Measurements from ENCODE around the gene LYRM9. TPM values are rescaled to one million over a fixed set of nuclear protein-coding genes. Genes with fewer than 3 reads are reported as not detected.
A peak's percentile ranks its signal among the peaks of the same experiment; 100 is the strongest.

The LYRM9 gene
- total and polyA plus RNA-seq, 2 experiments from 2014 or later, result 14.6 to 15.4 TPM

- peaks cover 12% of the 10 kb centered on the region for H3K4me1 ChIP-seq (ENCODE audit: low read depth)
- no peak overlapping the region for H3K4me3 ChIP-seq
- no peak overlapping the region for H3K27ac ChIP-seq
- H3K27me3 ChIP-seq, result no peaks in the 10 kb centered on the region
- no peak for DNase-seq (ENCODE audit: low read depth in 1 of 2, low spot score in 1 of 2)
- TF ChIP-seq CTCF (IDR thresholded peaks at IDR 0.05; ENCODE audit: low read depth, low read length), result no peak
- H3K9me3 ChIP-seq (ENCODE audit: low read depth), result no peaks in the 10 kb centered on the region
- H3K36me3 ChIP-seq, result no peaks in the 10 kb centered on the region
Measured at GRCh38 chr17:27860971-27861664, 32.0 kb downstream of the LYRM9 start.

GRCh38 chr17:27858621-27859305 lies 34.4 kb downstream of the LYRM9 start:
- Histone ChIP-seq H3K27me3 (no peaks in the 10 kb centered on the region), H3K9me3 (ENCODE audit: low read depth) (no peaks in the 10 kb centered on the region), H3K4me1 (ENCODE audit: low read depth) (peaks cover 12% of the 10 kb centered on the region), H3K4me3 (no peak overlapping the region), H3K27ac (no peak overlapping the region), H3K36me3 (no peaks in the 10 kb centered on the region)
- TF ChIP-seq CTCF (IDR thresholded peaks at IDR 0.05; ENCODE audit: low read depth, low read length), result no peak
- no peak for DNase-seq (ENCODE audit: low read depth in 1 of 2, low spot score in 1 of 2)

GRCh38 chr17:27856676-27857432 lies 36.3 kb downstream of the LYRM9 start:
- peak in 1 of 2 donors; percentile 59 for DNase-seq (ENCODE audit: low read depth in 1 of 2, low spot score in 1 of 2)
- Histone ChIP-seq H3K4me1 (ENCODE audit: low read depth) (peaks cover 12% of the 10 kb centered on the region), H3K27me3 (peaks cover 5% of the 10 kb centered on the region), H3K36me3 (no peaks in the 10 kb centered on the region), H3K27ac (no peak overlapping the region), H3K4me3 (no peak overlapping the region), H3K9me3 (ENCODE audit: low read depth) (no peaks in the 10 kb centered on the region)
- TF ChIP-seq CTCF (IDR thresholded peaks at IDR 0.05; ENCODE audit: low read depth, low read length), result no peak

DNA sequence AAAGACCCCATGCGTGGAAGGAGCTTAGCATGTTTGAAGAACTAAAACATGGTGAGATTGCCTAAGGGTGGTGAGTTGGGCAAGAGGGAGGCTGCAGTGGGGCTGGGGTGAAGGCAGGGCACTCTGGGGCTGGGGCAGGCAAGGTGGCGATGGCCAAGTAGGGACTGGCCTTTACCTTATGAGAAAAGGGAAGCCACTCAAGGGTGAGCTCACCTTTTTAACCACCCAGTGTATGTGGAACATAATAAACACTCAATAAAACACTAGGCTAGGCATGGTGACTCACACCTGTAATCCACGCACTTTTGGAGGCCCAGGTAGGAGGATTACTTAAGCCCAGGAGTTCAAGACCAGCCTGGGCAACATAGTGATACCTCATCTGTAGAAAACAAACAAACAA lies 37.7 kb downstream of the LYRM9 start:
- Histone ChIP-seq H3K4me3 (no peak overlapping the region), H3K9me3 (ENCODE audit: low read depth) (no peaks in the 10 kb centered on the region), H3K27me3 (peaks cover 5% of the 10 kb centered on the region), H3K27ac (no peak overlapping the region), H3K36me3 (no peaks in the 10 kb centered on the region), H3K4me1 (ENCODE audit: low read depth) (peaks cover 12% of the 10 kb centered on the region)
- TF ChIP-seq CTCF (IDR thresholded peaks at IDR 0.05; ENCODE audit: low read depth, low read length), result no peak
- no peak for DNase-seq (ENCODE audit: low read depth in 1 of 2, low spot score in 1 of 2)

- no peak overlapping the region for H3K4me3 ChIP-seq
- H3K27ac ChIP-seq, result no peak overlapping the region
- no peaks in the 10 kb centered on the region for H3K9me3 ChIP-seq (ENCODE audit: low read depth)
- peaks cover 5% of the 10 kb centered on the region for H3K27me3 ChIP-seq
- no peak for DNase-seq (ENCODE audit: low read depth in 1 of 2, low spot score in 1 of 2)
- no peaks in the 10 kb centered on the region for H3K36me3 ChIP-seq
- H3K4me1 ChIP-seq (ENCODE audit: low read depth), result peaks cover 12% of the 10 kb centered on the region
- no peak for TF ChIP-seq CTCF (IDR thresholded peaks at IDR 0.05; ENCODE audit: low read depth, low read length)
Measured at GRCh38 chr17:27854163-27854562, 39.0 kb downstream of the LYRM9 start.
